Osteocyte (in vitro differentiated cells): Measurements from ENCODE around the gene FYB1. TPM values are rescaled to one million over a fixed set of nuclear protein-coding genes. Genes with fewer than 3 reads are reported as not detected.

Source experiments
- DNase-seq: peaks from one replicate; pipeline ENCODE4 v3.0.0; 2021; ENCODE audit warnings: mixed read lengths; ENCODE audit not compliant: unreplicated experiment; ENCODE audit errors: extremely low spot score
- H3K27ac Mint-ChIP-seq: one replicate; pipeline ENCODE4 v1.8.0; 2021; ENCODE audit warnings: mild to moderate bottlenecking, mixed read lengths; ENCODE audit not compliant: unreplicated experiment
- H3K27me3 Mint-ChIP-seq: one replicate; pipeline ENCODE4 v1.8.0; 2021; ENCODE audit warnings: mixed read lengths; ENCODE audit not compliant: unreplicated experiment
- H3K36me3 Mint-ChIP-seq: one replicate; pipeline ENCODE4 v1.8.0; 2021; ENCODE audit warnings: mixed read lengths; ENCODE audit not compliant: unreplicated experiment
- H3K4me1 Mint-ChIP-seq: one replicate; pipeline ENCODE4 v1.8.0; 2021; ENCODE audit warnings: mixed read lengths; ENCODE audit not compliant: unreplicated experiment
- H3K4me3 Mint-ChIP-seq: one replicate; pipeline ENCODE4 v1.8.0; 2021; ENCODE audit warnings: mild to moderate bottlenecking, moderate library complexity, mixed read lengths; ENCODE audit not compliant: unreplicated experiment
- H3K9me3 Mint-ChIP-seq: one replicate; pipeline ENCODE4 v1.8.0; 2021; ENCODE audit warnings: mixed read lengths; ENCODE audit not compliant: unreplicated experiment
- CTCF ChIP-seq: fragments of 200-600 bp; sonication (generic); IDR thresholded peaks from 2 replicates; pipeline ENCODE4 v1.5.0; 2021; ENCODE audit warnings: antibody characterized with exemption, mild to moderate bottlenecking, moderate library complexity
- total RNA-seq: library from RNA; stranded (reverse); gene quantifications from 2 replicates; pipeline ENCODE4 v1.2.1, GENCODE V29; 2021

FYB1 gene
- total RNA-seq, 1 donor from 2014 or later = not detected

- Mint-ChIP-seq H3K9me3 (no peaks in the 10 kb centered on the region), H3K36me3 (no peaks in the 10 kb centered on the region), H3K27ac (no peak overlapping the region), H3K4me3 (no peak overlapping the region), H3K4me1 (peaks cover 14% of the 10 kb centered on the region), H3K27me3 (no peaks in the 10 kb centered on the region)
- DNase-seq = no peak
- TF ChIP-seq CTCF = no peak
Measured at GRCh38 chr5:39132792-39133191, 86.6 kb downstream of the FYB1 start.

GRCh38 chr5:39132128-39132447, 87.3 kb downstream of the FYB1 start:
- DNase-seq = no peak
- Mint-ChIP-seq H3K36me3 (no peaks in the 10 kb centered on the region), H3K4me3 (no peak overlapping the region), H3K4me1 (peaks cover 14% of the 10 kb centered on the region), H3K27me3 (no peaks in the 10 kb centered on the region), H3K27ac (no peak overlapping the region), H3K9me3 (no peaks in the 10 kb centered on the region)
- no peak for TF ChIP-seq CTCF

GRCh38 chr5:39131210-39132127, 87.9 kb downstream of the FYB1 start:
- no peak for DNase-seq
- Mint-ChIP-seq H3K4me1 (peaks cover 14% of the 10 kb centered on the region), H3K4me3 (no peak overlapping the region), H3K27ac (peak overlapping the region; percentile 7), H3K36me3 (no peaks in the 10 kb centered on the region), H3K9me3 (no peaks in the 10 kb centered on the region), H3K27me3 (no peaks in the 10 kb centered on the region)
- no peak for TF ChIP-seq CTCF

GRCh38 chr5:39130716-39131115, 88.6 kb downstream of the FYB1 start:
- TF ChIP-seq CTCF = no peak
- Mint-ChIP-seq H3K9me3 (no peaks in the 10 kb centered on the region), H3K4me3 (no peak overlapping the region), H3K4me1 (peaks cover 14% of the 10 kb centered on the region), H3K27me3 (no peaks in the 10 kb centered on the region), H3K36me3 (no peaks in the 10 kb centered on the region), H3K27ac (no peak overlapping the region)
- DNase-seq = no peak

- no peak for TF ChIP-seq CTCF
- H3K4me1 Mint-ChIP-seq = peaks cover 5% of the 10 kb centered on the region
- no peaks in the 10 kb centered on the region for H3K36me3 Mint-ChIP-seq
- H3K27ac Mint-ChIP-seq = no peak overlapping the region
- H3K9me3 Mint-ChIP-seq = no peaks in the 10 kb centered on the region
- no peaks in the 10 kb centered on the region for H3K27me3 Mint-ChIP-seq
- no peak overlapping the region for H3K4me3 Mint-ChIP-seq
- DNase-seq = no peak
Measured at GRCh38 chr5:39121922-39122321, 97.4 kb downstream of the FYB1 start.
